PC-9 (cell line): Measurements from ENCODE around the gene TFCP2L1. TPM values are rescaled to one million over a fixed set of nuclear protein-coding genes. Genes with fewer than 3 reads are reported as not detected.

Experiments
- BruUV-seq: library from RNA; stranded (reverse); fragments of 400-500 nt; replicated peaks from 2 replicates; lab custom pipeline; 2021; lab: Mats Ljungman, UMichigan
- CTCF ChIA-PET: fragments of 300-600 bp; sonication (Branson Sonifier 250); formaldehyde crosslinking; loops from one replicate; lab custom pipeline; 2022; ENCODE audit warnings: antibody characterized with exemption; lab: Charles Lee
- POLR2A ChIA-PET: fragments of 300-600 bp; sonication (Branson Sonifier 250); formaldehyde crosslinking; loops from one replicate; lab custom pipeline; 2022; ENCODE audit warnings: antibody characterized with exemption; ENCODE audit not compliant: unreplicated experiment; lab: Charles Lee
- DNase-seq, 2 experiments: peaks; one replicate each; pipeline versions ENCODE4 v3.0.0 to v3.0.0-alpha.2; 2015 to 2022; ENCODE audit warnings: mixed read lengths in 1 of 2
- H2AFZ ChIP-seq: fragments of 200-600 bp; sonication (generic); 2 replicates; pipeline ENCODE4 v1.8.1; 2017; ENCODE audit warnings: antibody characterized with exemption
- H3F3A ChIP-seq: fragments of 200-600 bp; sonication (generic); 2 replicates; pipeline ENCODE4 v1.8.1; 2017; ENCODE audit warnings: antibody characterized with exemption, mild to moderate bottlenecking, low read depth; ENCODE audit not compliant: insufficient read depth
- H3K27ac ChIP-seq: fragments of 200-600 bp; sonication (generic); 2 replicates; pipeline ENCODE4 v1.6.1; 2016; ENCODE audit warnings: mixed run types
- H3K27me3 ChIP-seq: fragments of 200-600 bp; sonication (generic); 2 replicates; pipeline ENCODE4 v1.6.1; 2016; ENCODE audit warnings: low read depth, mixed run types; ENCODE audit not compliant: insufficient read depth
- H3K36me3 ChIP-seq: fragments of 200-600 bp; sonication (generic); 2 replicates; pipeline ENCODE4 v1.6.1; 2016; ENCODE audit warnings: low read depth, mixed run types
- H3K4me1 ChIP-seq: fragments of 200-600 bp; sonication (generic); replicated peaks from 2 replicates; pipeline ENCODE4 v1.6.1; 2016; ENCODE audit warnings: mixed run types; ENCODE audit not compliant: insufficient read depth
- H3K4me2 ChIP-seq: fragments of 200-600 bp; sonication (generic); 2 replicates; pipeline ENCODE4 v1.6.1; 2017; ENCODE audit warnings: mixed run types
- H3K4me3 ChIP-seq: fragments of 200-600 bp; sonication (generic); 2 replicates; pipeline ENCODE4 v1.6.1; 2016; ENCODE audit warnings: mixed run types
- H3K79me2 ChIP-seq: fragments of 200-600 bp; sonication (generic); 2 replicates; pipeline ENCODE4 v1.6.1; 2017; ENCODE audit warnings: low read depth, mixed run types
- H3K9me2 ChIP-seq: fragments of 200-600 bp; sonication (generic); 2 replicates; pipeline ENCODE4 v1.8.1; 2017; ENCODE audit warnings: mild to moderate bottlenecking; ENCODE audit not compliant: insufficient read depth
- H3K9me3 ChIP-seq: fragments of 200-600 bp; sonication (generic); 2 replicates; pipeline ENCODE4 v1.8.1; 2016; ENCODE audit warnings: low read depth; ENCODE audit not compliant: insufficient read depth
- H4K20me1 ChIP-seq: fragments of 200-600 bp; sonication (generic); 2 replicates; pipeline ENCODE4 v1.8.1; 2017; ENCODE audit not compliant: insufficient read depth
- EZH2 ChIP-seq: fragments of 200-600 bp; sonication (generic); IDR thresholded peaks from 2 replicates; pipeline ENCODE4 v1.8.0; 2017; ENCODE audit warnings: antibody characterized with exemption, low read depth
- intact Hi-C: fragments of 100-400 bp; cut with micrococcal nuclease; formaldehyde crosslinking; loops from one replicate; pipeline ENCODE4 v1.10.0; 2022; ENCODE audit not compliant: unreplicated experiment
- total RNA-seq: library from RNA; stranded (reverse); gene quantifications from 2 replicates; pipeline ENCODE4 v1.2.3, GENCODE V29; 2021
- TF ChIP-seq, protein P1 (sequence below): fragments of 200-600 bp; sonication (generic); conservative IDR thresholded peaks from 2 replicates; pipeline ENCODE4 v1.6.1; 2017; ENCODE audit warnings: mixed run types, antibody characterized with exemption, mild to moderate bottlenecking, moderate library complexity

TFCP2L1 gene
- total RNA-seq, 1 experiment from 2014 or later = 4.6 TPM

DNA sequence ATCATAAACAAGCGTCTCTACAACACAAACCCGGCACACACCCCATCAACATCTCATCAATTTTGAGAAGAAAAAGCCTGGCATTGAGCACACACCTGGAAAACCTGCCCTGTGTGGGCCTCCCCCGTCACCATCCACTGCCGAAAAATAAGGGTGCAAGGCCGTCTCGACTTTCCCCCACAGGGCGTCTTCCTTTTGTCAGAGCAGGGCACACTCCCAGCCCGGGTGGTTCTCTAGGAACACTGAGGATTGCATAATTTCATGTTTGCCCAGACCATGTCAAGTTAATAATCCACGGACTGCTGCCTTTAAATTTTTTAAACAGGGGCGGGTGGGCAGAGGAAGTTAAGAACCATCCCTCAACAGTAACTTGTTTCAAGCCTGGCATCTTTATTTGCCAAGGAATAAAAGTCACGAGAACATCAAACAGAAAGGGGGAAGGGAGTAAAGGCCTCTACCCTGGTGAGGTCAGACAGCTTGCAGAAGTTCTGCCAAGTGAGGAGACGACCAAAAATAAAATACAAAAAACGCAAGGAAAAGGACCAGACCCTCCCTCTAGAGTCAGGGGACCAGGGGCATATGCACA lies 2.1 kb downstream of the TFCP2L1 start:
- intact Hi-C loops = loop anchor here (10.0 kb wide), 1 partner anchor 78 kb away; no protein-coding TSS in a partner anchor
- 0 out of 2 replicates have a peak overlapping the region, but pooled peaks have one; percentile 78 for H3K4me2 ChIP-seq
- POLR2A ChIA-PET = interaction anchor here (0.6 to 0.8 kb wide), 2 partner anchors 95 to 154 kb away, joined by 3 read pairs; no protein-coding TSS in a partner anchor

GRCh38 chr2:121281694-121282093 lies 3.3 kb downstream of the TFCP2L1 start:
- H4K20me1 ChIP-seq = no peaks in the 10 kb centered on the region
- no TSS peak for BruUV-seq
- H3K4me1 ChIP-seq = peaks cover 14% of the 10 kb centered on the region; the same call in 1 of the 2 replicates
- POLR2A ChIA-PET = no interaction called here
- H3K4me2 ChIP-seq = no peak overlapping the region
- H3K27me3 ChIP-seq = no peaks in the 10 kb centered on the region
- H3K9me3 ChIP-seq = no peaks in the 10 kb centered on the region
- no peak for TF ChIP-seq EZH2
- TF ChIP-seq, protein P1, sequence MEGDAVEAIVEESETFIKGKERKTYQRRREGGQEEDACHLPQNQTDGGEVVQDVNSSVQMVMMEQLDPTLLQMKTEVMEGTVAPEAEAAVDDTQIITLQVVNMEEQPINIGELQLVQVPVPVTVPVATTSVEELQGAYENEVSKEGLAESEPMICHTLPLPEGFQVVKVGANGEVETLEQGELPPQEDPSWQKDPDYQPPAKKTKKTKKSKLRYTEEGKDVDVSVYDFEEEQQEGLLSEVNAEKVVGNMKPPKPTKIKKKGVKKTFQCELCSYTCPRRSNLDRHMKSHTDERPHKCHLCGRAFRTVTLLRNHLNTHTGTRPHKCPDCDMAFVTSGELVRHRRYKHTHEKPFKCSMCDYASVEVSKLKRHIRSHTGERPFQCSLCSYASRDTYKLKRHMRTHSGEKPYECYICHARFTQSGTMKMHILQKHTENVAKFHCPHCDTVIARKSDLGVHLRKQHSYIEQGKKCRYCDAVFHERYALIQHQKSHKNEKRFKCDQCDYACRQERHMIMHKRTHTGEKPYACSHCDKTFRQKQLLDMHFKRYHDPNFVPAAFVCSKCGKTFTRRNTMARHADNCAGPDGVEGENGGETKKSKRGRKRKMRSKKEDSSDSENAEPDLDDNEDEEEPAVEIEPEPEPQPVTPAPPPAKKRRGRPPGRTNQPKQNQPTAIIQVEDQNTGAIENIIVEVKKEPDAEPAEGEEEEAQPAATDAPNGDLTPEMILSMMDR = no peak
- CTCF ChIA-PET = no interaction called here
- no peak overlapping the region for H3K4me3 ChIP-seq
- H3K27ac ChIP-seq = no peak overlapping the region
- intact Hi-C loops = loop anchor here (10.0 kb wide), 1 partner anchor 77 kb away; no protein-coding TSS in a partner anchor
- no peaks in the 10 kb centered on the region for H3K79me2 ChIP-seq
- no peaks in the 10 kb centered on the region for H3K36me3 ChIP-seq
- no peak for DNase-seq
- no peaks in the 10 kb centered on the region for H3K9me2 ChIP-seq
- H2AFZ ChIP-seq = no peak overlapping the region
- H3F3A ChIP-seq = peaks cover 13% of the 10 kb centered on the region; the same call in 1 of the 2 replicates

More for the DNA sequence above, 2.1 kb downstream of the TFCP2L1 start:
- Histone ChIP-seq H3K9me2 (no peaks in the 10 kb centered on the region), H4K20me1 (no peaks in the 10 kb centered on the region), H3F3A (peaks cover 13% of the 10 kb centered on the region; the same call in 1 of the 2 replicates), H3K79me2 (no peaks in the 10 kb centered on the region), H3K27me3 (no peaks in the 10 kb centered on the region), H3K4me3 (no peak overlapping the region), H3K4me1 (peaks cover 14% of the 10 kb centered on the region; the same call in 1 of the 2 replicates), H3K27ac (no peak overlapping the region), H3K36me3 (no peaks in the 10 kb centered on the region), H3K9me3 (no peaks in the 10 kb centered on the region), H2AFZ (no peak overlapping the region)
- no TSS peak for BruUV-seq
- no peak for DNase-seq
- TF ChIP-seq, protein P1 = no peak
- no peak for TF ChIP-seq EZH2
- CTCF ChIA-PET = no interaction called here

DNA sequence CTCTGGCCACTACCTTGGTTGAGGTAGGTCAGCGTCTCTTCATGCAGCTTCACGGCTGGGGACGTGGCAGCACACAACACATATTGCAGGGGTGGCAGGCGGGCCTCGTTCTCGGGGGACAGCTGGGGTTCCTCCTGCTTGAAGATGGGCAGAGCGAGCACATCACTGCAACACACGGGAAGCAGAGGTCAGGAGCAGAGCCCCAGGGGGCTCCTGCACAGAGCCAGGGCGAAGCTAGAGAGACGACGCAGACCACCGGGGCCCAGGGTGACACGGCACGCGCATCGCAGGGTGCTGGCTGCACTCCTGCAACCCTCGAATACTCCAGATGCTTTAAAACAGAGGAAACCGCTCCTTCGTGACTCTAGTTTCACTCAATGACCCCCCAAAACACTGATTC lies 3.9 kb downstream of the TFCP2L1 start:
- no peaks in the 10 kb centered on the region for H3K79me2 ChIP-seq
- no peaks in the 10 kb centered on the region for H3K36me3 ChIP-seq
- no peak overlapping the region for H3K27ac ChIP-seq

More for the DNA sequence above, 3.9 kb downstream of the TFCP2L1 start:
- H4K20me1 ChIP-seq = no peaks in the 10 kb centered on the region
- no peaks in the 10 kb centered on the region for H3K27me3 ChIP-seq
- ChIA-PET POLR2A (no interaction called here), CTCF (no interaction called here)
- H3F3A ChIP-seq = peaks cover 8% of the 10 kb centered on the region; the same call in 1 of the 2 replicates
- no peak for TF ChIP-seq EZH2
- TF ChIP-seq, protein P1 = no peak
- no TSS peak for BruUV-seq
- no peak for DNase-seq
- peaks cover 14% of the 10 kb centered on the region; the same call in 1 of the 2 replicates for H3K4me1 ChIP-seq
- H3K9me3 ChIP-seq = no peaks in the 10 kb centered on the region
- no peak overlapping the region for H2AFZ ChIP-seq
- no peak overlapping the region for H3K4me2 ChIP-seq
- intact Hi-C loops = loop anchor here (10.0 kb wide), 1 partner anchor 76 kb away; no protein-coding TSS in a partner anchor
- no peaks in the 10 kb centered on the region for H3K9me2 ChIP-seq
- H3K4me3 ChIP-seq = no peak overlapping the region
